Caco-2 (cell line): ENCODE results near the gene HDHD5. TPM values are rescaled to one million over a fixed set of nuclear protein-coding genes. Genes with fewer than 3 reads are reported as not detected.

ENCODE experiments used
- BruUV-seq: library from RNA; stranded (reverse); fragments of 400-500 nt; replicated peaks from 2 replicates; lab custom pipeline; 2021; lab: Mats Ljungman, UMichigan
- CTCF ChIA-PET: fragments of 300-600 bp; sonication (Branson Sonifier 250); formaldehyde crosslinking; loops from one replicate; lab custom pipeline; 2022; ENCODE audit warnings: antibody characterized with exemption; lab: Charles Lee
- POLR2A ChIA-PET: fragments of 300-600 bp; sonication (Branson Sonifier 250); formaldehyde crosslinking; loops from one replicate; lab custom pipeline; 2022; ENCODE audit warnings: antibody characterized with exemption; lab: Charles Lee
- DNase-seq, 2 experiments: peaks; one replicate each; pipeline versions ENCODE4 v3.0.0 to v3.0.0-alpha.2; 2020 to 2022
- H3K27me3 ChIP-seq: replicated peaks from 2 replicates; pipeline ENCODE4 v1.6.0; 2011; ENCODE audit warnings: low read length; ENCODE audit not compliant: control insufficient read depth, insufficient read depth
- H3K36me3 ChIP-seq: 2 replicates; pipeline ENCODE4 v1.5.1; 2011; ENCODE audit warnings: low read length; ENCODE audit not compliant: control insufficient read depth, insufficient read depth
- H3K4me1 ChIP-seq: fragments of 250-450 bp; sonication (Bioruptor Pico); 2 replicates; pipeline ENCODE4 v1.5.1; 2020; ENCODE audit warnings: mild to moderate bottlenecking
- H3K4me3 ChIP-seq: 2 replicates; pipeline ENCODE4 v1.5.1; 2011; ENCODE audit warnings: low read depth, mild to moderate bottlenecking, control low read depth, low read length
- H3K9me3 ChIP-seq: fragments of 250-450 bp; sonication (Bioruptor Pico); 2 replicates; pipeline ENCODE4 v1.5.1; 2020; ENCODE audit warnings: mild to moderate bottlenecking, moderate library complexity
- H3K27ac Mint-ChIP-seq: one replicate; pipeline ENCODE4 v1.8.0; 2022; ENCODE audit warnings: mixed read lengths; ENCODE audit not compliant: unreplicated experiment
- H3K27me3 Mint-ChIP-seq: one replicate; pipeline ENCODE4 v1.8.0; 2022; ENCODE audit warnings: mixed read lengths; ENCODE audit not compliant: insufficient read depth, unreplicated experiment
- H3K36me3 Mint-ChIP-seq: one replicate; pipeline ENCODE4 v1.8.0; 2022; ENCODE audit warnings: mild to moderate bottlenecking, mixed read lengths; ENCODE audit not compliant: insufficient read depth, unreplicated experiment
- H3K4me1 Mint-ChIP-seq: one replicate; pipeline ENCODE4 v1.8.0; 2022; ENCODE audit warnings: low read depth, mixed read lengths; ENCODE audit not compliant: unreplicated experiment
- H3K4me3 Mint-ChIP-seq: one replicate; pipeline ENCODE4 v1.8.0; 2022; ENCODE audit warnings: mild to moderate bottlenecking, moderate library complexity, mixed read lengths; ENCODE audit not compliant: unreplicated experiment
- H3K9me3 Mint-ChIP-seq: one replicate; pipeline ENCODE4 v1.8.0; 2022; ENCODE audit warnings: mixed read lengths; ENCODE audit not compliant: unreplicated experiment
- CTCF ChIP-seq, 2 experiments: fragments of 200-600 bp in 1 of 2; IDR thresholded peaks; 1 replicate in 1 of 2; 2 replicates in 1 of 2; pipeline versions ENCODE4 v1.5.1 to v1.8.0; 2011 to 2022; ENCODE audit warnings: antibody characterized with exemption in 1 of 2, control low read depth in 1 of 2, inconsistent platforms in 1 of 2, low read depth in 1 of 2, low read length in 1 of 2, mild to moderate bottlenecking in 1 of 2, moderate library complexity in 1 of 2; ENCODE audit not compliant: insufficient read depth in 1 of 2, severe bottlenecking in 1 of 2, unreplicated experiment in 1 of 2
- intact Hi-C: fragments of 100-400 bp; cut with micrococcal nuclease; formaldehyde crosslinking; loops from one replicate; pipeline ENCODE4 v1.10.0; 2022; ENCODE audit not compliant: unreplicated experiment
- total RNA-seq: library from RNA; stranded (reverse); gene quantifications from 2 replicates; pipeline ENCODE4 v1.2.3, GENCODE V29; 2022

Gene HDHD5
- total RNA-seq, 1 experiment from 2014 or later, result 57.0 TPM

- Mint-ChIP-seq H3K9me3 (no peaks in the 10 kb centered on the region), H3K27ac (no peak overlapping the region), H3K36me3 (no peaks in the 10 kb centered on the region), H3K27me3 (peaks cover 2% of the 10 kb centered on the region), H3K4me1 (no peaks in the 10 kb centered on the region), H3K4me3 (no peak overlapping the region)
- Histone ChIP-seq H3K9me3 (no peaks in the 10 kb centered on the region), H3K36me3 (no peaks in the 10 kb centered on the region), H3K4me1 (no peaks in the 10 kb centered on the region), H3K27me3 (no peaks in the 10 kb centered on the region), H3K4me3 (no peak overlapping the region)
- intact Hi-C loops, result no loop called here
- no TSS peak for BruUV-seq
- no peak for TF ChIP-seq CTCF (IDR thresholded peaks at IDR 0.05; ENCODE audit: insufficient read depth in 1 of 2, low read depth in 1 of 2, low read length in 1 of 2, severe bottlenecking in 1 of 2, unreplicated experiment in 1 of 2)
- ChIA-PET CTCF (no interaction called here), POLR2A (no interaction called here)
- DNase-seq, result no peak
These were observed 35.1 kb upstream of the HDHD5 start for GRCh38 chr22:17194213-17194612.

- H3K4me3 ChIP-seq, result no peak overlapping the region
- no peaks in the 10 kb centered on the region for H3K36me3 ChIP-seq
- CTCF ChIA-PET, result interaction anchor here (2.6 kb wide), 1 partner anchor 20 kb away, joined by 14 read pairs; no protein-coding TSS in a partner anchor
- Mint-ChIP-seq H3K27ac (no peak overlapping the region), H3K36me3 (no peaks in the 10 kb centered on the region), H3K4me1 (no peaks in the 10 kb centered on the region), H3K9me3 (no peaks in the 10 kb centered on the region), H3K4me3 (no peak overlapping the region), H3K27me3 (peaks cover 2% of the 10 kb centered on the region)
- H3K27me3 ChIP-seq, result no peaks in the 10 kb centered on the region
- H3K4me1 ChIP-seq, result no peaks in the 10 kb centered on the region
- intact Hi-C loops, result no loop called here
- no peak for DNase-seq
- H3K9me3 ChIP-seq, result no peaks in the 10 kb centered on the region
- BruUV-seq, result no TSS peak
- POLR2A ChIA-PET, result no interaction called here
- TF ChIP-seq CTCF (IDR thresholded peaks at IDR 0.05; ENCODE audit: insufficient read depth in 1 of 2, low read depth in 1 of 2, low read length in 1 of 2, severe bottlenecking in 1 of 2, unreplicated experiment in 1 of 2), result no peak
These were observed 33.1 kb upstream of the HDHD5 start for GRCh38 chr22:17192186-17192585.

GRCh38 chr22:17191163-17191784 is 32.2 kb upstream of the HDHD5 start:
- Histone ChIP-seq H3K9me3 (no peaks in the 10 kb centered on the region), H3K36me3 (no peaks in the 10 kb centered on the region), H3K4me3 (no peak overlapping the region), H3K4me1 (no peaks in the 10 kb centered on the region), H3K27me3 (no peaks in the 10 kb centered on the region)
- Mint-ChIP-seq H3K9me3 (no peaks in the 10 kb centered on the region), H3K4me1 (no peaks in the 10 kb centered on the region), H3K27me3 (peaks cover 2% of the 10 kb centered on the region), H3K4me3 (no peak overlapping the region), H3K36me3 (no peaks in the 10 kb centered on the region), H3K27ac (no peak overlapping the region)
- TF ChIP-seq CTCF (IDR thresholded peaks at IDR 0.05; ENCODE audit: insufficient read depth in 1 of 2, low read depth in 1 of 2, low read length in 1 of 2, severe bottlenecking in 1 of 2, unreplicated experiment in 1 of 2), result no peak
- BruUV-seq, result no TSS peak
- CTCF ChIA-PET, result interaction anchor here (2.6 kb wide), 1 partner anchor 19 kb away, joined by 14 read pairs; no protein-coding TSS in a partner anchor
- intact Hi-C loops, result no loop called here
- POLR2A ChIA-PET, result interaction anchor here (0.7 kb wide), 1 partner anchor 114 kb away, joined by 5 read pairs; no protein-coding TSS in a partner anchor
- no peak for DNase-seq
